GM19467 (cell line): ENCODE results near the gene NOP16.
"Not testable (repeated sequence)": the region's sequence is repeated elsewhere in the genome, so short reads cannot be mapped to it uniquely, and the experiment has no call there.

Experiments used
- ATAC-seq: cut with Tn5 transposase; IDR thresholded peaks from one replicate; pipeline ENCODE4 v1.9.1; 2021; ENCODE audit warnings: mild to moderate bottlenecking, moderate library complexity; ENCODE audit not compliant: unreplicated experiment

Gene NOP16

GRCh38 chr5:176410486-176411180 lies 22.2 kb upstream of the NOP16 start:
- no peak for ATAC-seq

- no peak for ATAC-seq
Measured at GRCh38 chr5:176409765-176410164, 21.4 kb upstream of the NOP16 start.

- no peak for ATAC-seq
Measured at GRCh38 chr5:176408590-176408989, 20.2 kb upstream of the NOP16 start.

- ATAC-seq = not testable (repeated sequence)
Measured at GRCh38 chr5:176408252-176408573, 19.8 kb upstream of the NOP16 start.

GRCh38 chr5:176407456-176408251 lies 19.3 kb upstream of the NOP16 start:
- ATAC-seq = no peak

GRCh38 chr5:176406436-176407052 lies 18.1 kb upstream of the NOP16 start:
- no peak for ATAC-seq

GRCh38 chr5:176405656-176406435 lies 17.4 kb upstream of the NOP16 start:
- ATAC-seq = no peak

GRCh38 chr5:176401281-176402205 lies 13.1 kb upstream of the NOP16 start:
- no peak for ATAC-seq

GRCh38 chr5:176400382-176401156 lies 12.2 kb upstream of the NOP16 start:
- no peak for ATAC-seq

- no peak for ATAC-seq
Measured at GRCh38 chr5:176397736-176398420, 9.5 kb upstream of the NOP16 start.

GRCh38 chr5:176396330-176396729 lies 7.9 kb upstream of the NOP16 start:
- ATAC-seq = no peak

- no peak for ATAC-seq
Measured at GRCh38 chr5:176394881-176395675, 6.7 kb upstream of the NOP16 start.

GRCh38 chr5:176394096-176394495 lies 5.7 kb upstream of the NOP16 start:
- ATAC-seq = no peak

- no peak for ATAC-seq
Measured at GRCh38 chr5:176392526-176392925, 4.1 kb upstream of the NOP16 start.

- no peak for ATAC-seq
Measured at GRCh38 chr5:176391999-176392398, 3.6 kb upstream of the NOP16 start.

GRCh38 chr5:176391479-176391878 lies 3.1 kb upstream of the NOP16 start:
- ATAC-seq = no peak

GRCh38 chr5:176389135-176390123 lies 1.0 kb upstream of the NOP16 start:
- ATAC-seq = peak; percentile 22
